Fibroblast of lung (primary cell): ENCODE data around the gene CACUL1. TPM values are rescaled to one million over a fixed set of nuclear protein-coding genes. Genes with fewer than 3 reads are reported as not detected.

Experiments used
- DNase-seq, 2 donors: peaks; one replicate each; pipeline versions ENCODE4 v3.0.0 to v3.0.0-alpha.2; 2010; ENCODE audit warnings: low read depth in 2 of 2
- H2AFZ ChIP-seq: 2 replicates; pipeline ENCODE4 v1.5.1; 2012; ENCODE audit warnings: low read length, control low read depth, inconsistent platforms
- H3K27ac ChIP-seq: 2 replicates; pipeline ENCODE4 v1.5.1; 2011; ENCODE audit warnings: low read length, control low read depth; ENCODE audit not compliant: insufficient read depth
- H3K27me3 ChIP-seq: 2 replicates; pipeline ENCODE4 v1.5.1; 2011; ENCODE audit warnings: mild to moderate bottlenecking, low read length; ENCODE audit not compliant: control insufficient read depth, insufficient read depth
- H3K36me3 ChIP-seq: 2 replicates; pipeline ENCODE4 v1.5.1; 2011; ENCODE audit warnings: low read length; ENCODE audit not compliant: control insufficient read depth, insufficient read depth
- H3K4me1 ChIP-seq: 2 replicates; pipeline ENCODE4 v1.5.1; 2011; ENCODE audit warnings: low read length; ENCODE audit not compliant: control insufficient read depth, insufficient read depth; ENCODE audit errors: extremely low read depth
- H3K4me2 ChIP-seq: 2 replicates; pipeline ENCODE4 v1.5.1; 2011; ENCODE audit warnings: low read length, control low read depth; ENCODE audit not compliant: insufficient read depth; ENCODE audit errors: extremely low read depth
- H3K4me3 ChIP-seq, 4 experiments: fragments of 200-600 bp in 1 of 4; sonication (generic) in 1 of 4; replicated peaks in 1 of 4; 2 replicates each; pipeline ENCODE4 v1.5.1; 2011 to 2016; ENCODE audit warnings: low read length in 4 of 4, low read depth in 3 of 4, mild to moderate bottlenecking in 3 of 4, control low read depth in 2 of 4, inconsistent platforms in 1 of 4, mixed read lengths in 1 of 4; ENCODE audit not compliant: insufficient read depth in 1 of 4; ENCODE audit errors: control extremely low read depth in 1 of 4
- H3K79me2 ChIP-seq: 2 replicates; pipeline ENCODE4 v1.5.1; 2012; ENCODE audit warnings: mild to moderate bottlenecking, low read length, inconsistent platforms; ENCODE audit not compliant: control insufficient read depth, insufficient read depth
- H3K9ac ChIP-seq: 2 replicates; pipeline ENCODE4 v1.5.1; 2011; ENCODE audit warnings: mild to moderate bottlenecking, low read length, control low read depth; ENCODE audit not compliant: insufficient read depth
- H3K9me3 ChIP-seq: 2 replicates; pipeline ENCODE4 v1.5.1; 2012; ENCODE audit warnings: low read depth, low read length; ENCODE audit not compliant: control insufficient read depth, insufficient read depth
- H4K20me1 ChIP-seq: 2 replicates; pipeline ENCODE4 v1.5.1; 2011; ENCODE audit warnings: low read length; ENCODE audit not compliant: control insufficient read depth, insufficient read depth; ENCODE audit errors: extremely low read depth
- EZH2 ChIP-seq: IDR thresholded peaks from 2 replicates; pipeline ENCODE4 v1.5.1; 2012; ENCODE audit warnings: low read length, control low read depth, mild to moderate bottlenecking; ENCODE audit errors: missing control alignments
- polyA plus RNA-seq, 2 donors: library from polyadenylated mRNA; depleted of rRNA in 1 of 2; stranded (reverse) in 1 of 2; unstranded in 1 of 2; fragments of >200 nt; gene quantifications; 2 replicates each; pipeline ENCODE4 v1.2.1, GENCODE V29; 2011 to 2012; ENCODE audit warnings: missing spikeins in 1 of 2
- total RNA-seq: library from RNA; depleted of rRNA; stranded (reverse); fragments of >200 nt; gene quantifications from 2 replicates; pipeline ENCODE4 v1.2.1, GENCODE V29; 2014
- TF ChIP-seq, protein P1 (sequence below), 2 donors: IDR thresholded peaks in 1 of 2; conservative IDR thresholded peaks in 1 of 2; 1 replicate in 1 of 2; 2 replicates in 1 of 2; pipeline ENCODE4 v1.5.1; 2011 to 2012; ENCODE audit warnings: low read length in 2 of 2, control low read depth in 1 of 2, inconsistent platforms in 1 of 2, low read depth in 1 of 2, mild to moderate bottlenecking in 1 of 2

The CACUL1 gene
- total and polyA plus RNA-seq, 2 donors (not counting 1 experiment from before 2014, with no cell fraction given) = 15.7 to 25.3 TPM

- Histone ChIP-seq H4K20me1 (no peaks in the 10 kb centered on the region), H3K27ac (no peak overlapping the region), H3K9ac (no peak overlapping the region), H3K4me2 (peak overlapping the region; percentile 28), H3K79me2 (no peaks in the 10 kb centered on the region), H2AFZ (no peak overlapping the region), H3K36me3 (peaks cover 2% of the 10 kb centered on the region), H3K9me3 (no peaks in the 10 kb centered on the region), H3K4me1 (peaks cover 3% of the 10 kb centered on the region), H3K4me3 (no peak overlapping the region), H3K27me3 (no peaks in the 10 kb centered on the region)
- TF ChIP-seq, protein P1, sequence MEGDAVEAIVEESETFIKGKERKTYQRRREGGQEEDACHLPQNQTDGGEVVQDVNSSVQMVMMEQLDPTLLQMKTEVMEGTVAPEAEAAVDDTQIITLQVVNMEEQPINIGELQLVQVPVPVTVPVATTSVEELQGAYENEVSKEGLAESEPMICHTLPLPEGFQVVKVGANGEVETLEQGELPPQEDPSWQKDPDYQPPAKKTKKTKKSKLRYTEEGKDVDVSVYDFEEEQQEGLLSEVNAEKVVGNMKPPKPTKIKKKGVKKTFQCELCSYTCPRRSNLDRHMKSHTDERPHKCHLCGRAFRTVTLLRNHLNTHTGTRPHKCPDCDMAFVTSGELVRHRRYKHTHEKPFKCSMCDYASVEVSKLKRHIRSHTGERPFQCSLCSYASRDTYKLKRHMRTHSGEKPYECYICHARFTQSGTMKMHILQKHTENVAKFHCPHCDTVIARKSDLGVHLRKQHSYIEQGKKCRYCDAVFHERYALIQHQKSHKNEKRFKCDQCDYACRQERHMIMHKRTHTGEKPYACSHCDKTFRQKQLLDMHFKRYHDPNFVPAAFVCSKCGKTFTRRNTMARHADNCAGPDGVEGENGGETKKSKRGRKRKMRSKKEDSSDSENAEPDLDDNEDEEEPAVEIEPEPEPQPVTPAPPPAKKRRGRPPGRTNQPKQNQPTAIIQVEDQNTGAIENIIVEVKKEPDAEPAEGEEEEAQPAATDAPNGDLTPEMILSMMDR (conservative IDR thresholded peaks at IDR 0.05 in 1 of 2, IDR thresholded peaks at IDR 0.05 in 1 of 2; ENCODE audit: low read depth in 1 of 2, low read length in 2 of 2) = no peak
- no peak for TF ChIP-seq EZH2
- DNase-seq = no peak
These were observed 84.9 kb downstream of the CACUL1 start for GRCh38 chr10:118669835-118670234.

- no peak overlapping the region for H2AFZ ChIP-seq
- peaks cover 3% of the 10 kb centered on the region for H3K4me1 ChIP-seq
- no peaks in the 10 kb centered on the region for H3K27me3 ChIP-seq
- no peak overlapping the region for H3K27ac ChIP-seq
- no peaks in the 10 kb centered on the region for H4K20me1 ChIP-seq
- peaks cover under 1% of the 10 kb centered on the region for H3K36me3 ChIP-seq
- no peak for TF ChIP-seq EZH2
- TF ChIP-seq, protein P1 (conservative IDR thresholded peaks at IDR 0.05 in 1 of 2, IDR thresholded peaks at IDR 0.05 in 1 of 2; ENCODE audit: low read depth in 1 of 2, low read length in 2 of 2) = no peak
- DNase-seq = peak; percentile 62 to 82
- no peak overlapping the region for H3K4me3 ChIP-seq
- no peaks in the 10 kb centered on the region for H3K9me3 ChIP-seq
- no peak overlapping the region for H3K9ac ChIP-seq
- no peaks in the 10 kb centered on the region for H3K79me2 ChIP-seq
- peak overlapping the region; percentile 28 for H3K4me2 ChIP-seq
These were observed 85.6 kb downstream of the CACUL1 start for GRCh38 chr10:118669020-118669791.

DNA sequence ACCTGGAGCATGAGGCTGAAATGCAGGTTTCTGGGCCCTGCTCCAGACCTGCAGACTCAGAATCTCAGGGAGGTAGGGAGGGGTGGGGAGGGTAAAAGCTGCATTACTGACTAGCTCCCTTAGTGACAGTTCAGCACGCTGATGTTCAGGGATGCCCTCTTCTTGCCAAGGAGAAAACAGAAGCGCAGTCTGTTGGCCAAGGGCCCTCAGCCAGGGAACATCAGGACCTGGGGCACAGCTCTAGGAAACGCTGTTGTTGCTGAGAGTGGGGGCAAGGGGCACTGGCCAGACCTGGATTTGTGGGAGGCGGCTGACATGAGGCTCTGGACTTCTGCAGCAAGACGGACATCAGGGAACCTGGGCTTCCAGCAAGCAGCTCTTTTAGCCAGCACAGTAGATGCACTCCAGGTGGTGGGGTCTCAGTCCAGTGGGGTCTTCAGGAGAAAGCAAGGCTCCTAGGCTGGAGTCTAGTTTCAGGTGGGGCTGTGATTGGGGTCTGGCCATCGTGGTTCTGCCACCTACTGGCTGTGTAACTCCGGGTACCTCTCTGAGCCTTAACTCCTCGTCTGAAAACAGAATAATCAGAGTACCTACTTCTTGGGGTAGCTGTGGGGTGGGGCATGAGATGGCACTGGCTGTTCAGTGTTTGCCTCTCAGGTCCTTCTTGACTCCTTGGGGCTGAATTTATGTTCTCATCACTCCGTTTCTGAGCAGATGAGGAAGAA lies 86.4 kb downstream of the CACUL1 start:
- H3K9ac ChIP-seq = no peak overlapping the region
- no peaks in the 10 kb centered on the region for H3K36me3 ChIP-seq
- H3K4me3 ChIP-seq = no peak overlapping the region
- no peak overlapping the region for H3K4me2 ChIP-seq
- no peak overlapping the region for H2AFZ ChIP-seq
- no peaks in the 10 kb centered on the region for H3K79me2 ChIP-seq
- no peaks in the 10 kb centered on the region for H3K9me3 ChIP-seq
- no peak overlapping the region for H3K27ac ChIP-seq
- DNase-seq = no peak
- no peak for TF ChIP-seq EZH2
- TF ChIP-seq, protein P1 (conservative IDR thresholded peaks at IDR 0.05 in 1 of 2, IDR thresholded peaks at IDR 0.05 in 1 of 2; ENCODE audit: low read depth in 1 of 2, low read length in 2 of 2) = no peak
- H4K20me1 ChIP-seq = no peaks in the 10 kb centered on the region
- peaks cover 3% of the 10 kb centered on the region for H3K4me1 ChIP-seq
- no peaks in the 10 kb centered on the region for H3K27me3 ChIP-seq
